Motor neuron (in vitro differentiated cells): ENCODE results near the gene CTXND1. TPM values are rescaled to one million over a fixed set of nuclear protein-coding genes. Genes with fewer than 3 reads are reported as not detected.

ENCODE experiments used
- ATAC-seq, 8 experiments: fragments of 200-7000 bp; cut with Tn5 transposase; replicated peaks in 6 of 8; 2 replicates each; pipeline ENCODE4 v1.8.0; 2021; ENCODE audit warnings: mild to moderate bottlenecking in 8 of 8, moderate library complexity in 8 of 8
- H3K27ac ChIP-seq, 2 donors: fragments of 250-450 bp; sonication (Bioruptor Pico); 2 replicates each; pipeline ENCODE4 v1.9.0; 2021; ENCODE audit warnings: antibody characterized with exemption in 2 of 2, mild to moderate bottlenecking in 2 of 2, moderate library complexity in 1 of 2
- H3K4me1 ChIP-seq, 2 donors: fragments of 250-450 bp; sonication (Bioruptor Pico); replicated peaks in 1 of 2; 2 replicates each; pipeline ENCODE4 v1.6.1; 2021; ENCODE audit warnings: antibody characterized with exemption in 2 of 2, mild to moderate bottlenecking in 2 of 2, moderate library complexity in 1 of 2
- H3K4me3 ChIP-seq, 5 donors: fragments of 250-450 bp; sonication (Bioruptor Pico); 2 replicates each; pipeline ENCODE4 v1.9.0; 2021; ENCODE audit warnings: antibody characterized with exemption in 5 of 5, mild to moderate bottlenecking in 5 of 5, moderate library complexity in 4 of 5
- WGBS, 10 experiments: fragments of 450-650 bp; shearing (Covaris generic); methylation state at CpG; one replicate each; pipeline ENCODE4 v1.0.0; 2022; 5-methylcytosine and 5-hydroxymethylcytosine counted together
- in situ Hi-C, 9 experiments: fragments of 400-800 bp; cut with MboI; loops; one replicate each; pipeline ENCODE4 v1.15.0; 2021; ENCODE audit warnings: low sequenced_read_pairs in 9 of 9, low pct_unique_long_range_greater_than_20kb in 2 of 9; ENCODE audit not compliant: unreplicated experiment in 9 of 9
- total RNA-seq, 8 experiments: library from RNA; unstranded; fragments of 300-600 nt; gene quantifications; 2 replicates each; pipeline versions ENCODE4 v1.2.3 to v1.2.4, GENCODE V29; 2022

Gene CTXND1
- total RNA-seq, 8 experiments from 2014 or later: under 0.01 to 10.9 (median 0.50) TPM

GRCh38 chr15:80183306-80183705, 68.7 kb downstream of the CTXND1 start:
- no peak overlapping the region for H3K4me3 ChIP-seq
- H3K4me1 ChIP-seq: no peaks in the 10 kb centered on the region
- WGBS, 10 experiments: 72 to 100% (median 90%) methylated on average over 2 to 10 of the region's 10 CpGs; no CpG with 5 or more reads in 1 of the 10 experiments
- no peak for ATAC-seq
- H3K27ac ChIP-seq: no peak overlapping the region
- in situ Hi-C loops: no loop called here

GRCh38 chr15:80182611-80183261, 69.3 kb downstream of the CTXND1 start:
- H3K4me3 ChIP-seq: no peak overlapping the region
- no peaks in the 10 kb centered on the region for H3K4me1 ChIP-seq
- no peak overlapping the region for H3K27ac ChIP-seq
- in situ Hi-C loops: no loop called here
- 0 to 100% (median 90%) methylated on average over 1 to 5 of the region's 5 CpGs for WGBS, 10 experiments
- ATAC-seq: peak in 3 of 8 experiments; percentile 26 to 61 (median 29)

GRCh38 chr15:80180986-80181385, 71.0 kb downstream of the CTXND1 start:
- WGBS, 10 experiments: 75 to 100% (median 93%) methylated on average over 2 to 7 of the region's 10 CpGs; no CpG with 5 or more reads in 6 of the 10 experiments
- in situ Hi-C loops: no loop called here
- Histone ChIP-seq H3K27ac (no peak overlapping the region), H3K4me3 (no peak overlapping the region), H3K4me1 (no peaks in the 10 kb centered on the region)
- no peak for ATAC-seq

- H3K27ac ChIP-seq: no peak overlapping the region
- ATAC-seq: no peak
- 55 to 92% (median 80%) methylated on average over 1 to 3 of the region's 7 CpGs; no CpG with 5 or more reads in 5 of the 10 experiments for WGBS, 10 experiments
- in situ Hi-C loops: no loop called here
- H3K4me1 ChIP-seq: no peaks in the 10 kb centered on the region
- no peak overlapping the region for H3K4me3 ChIP-seq
These were observed 71.5 kb downstream of the CTXND1 start for GRCh38 chr15:80180468-80180867.

- ATAC-seq: no peak
- H3K4me1 ChIP-seq: no peaks in the 10 kb centered on the region
- in situ Hi-C loops: no loop called here
- WGBS, 10 experiments: 92% methylated on average over 4 of the region's 16 CpGs; no CpG with 5 or more reads in 9 of the 10 experiments
- H3K4me3 ChIP-seq: no peak overlapping the region
- H3K27ac ChIP-seq: no peak overlapping the region
These were observed 72.1 kb downstream of the CTXND1 start for GRCh38 chr15:80179935-80180334.

GRCh38 chr15:80179025-80179759, 72.8 kb downstream of the CTXND1 start:
- in situ Hi-C loops: no loop called here
- WGBS, 10 experiments: 0 to 100% (median 87%) methylated on average over 1 to 13 of the region's 17 CpGs; no CpG with 5 or more reads in 1 of the 10 experiments
- Histone ChIP-seq H3K4me1 (no peaks in the 10 kb centered on the region), H3K4me3 (no peak overlapping the region), H3K27ac (no peak overlapping the region)
- peak in 6 of 8 experiments; percentile 23 to 91 (median 72) for ATAC-seq

GRCh38 chr15:80177156-80177555, 74.9 kb downstream of the CTXND1 start:
- H3K27ac ChIP-seq: no peak overlapping the region
- ATAC-seq: peak in 2 of 8 experiments; percentile 20 to 26
- H3K4me3 ChIP-seq: no peak overlapping the region
- 56 to 100% (median 100%) methylated on average over 1 to 2 of the region's 2 CpGs; no CpG with 5 or more reads in 1 of the 10 experiments for WGBS, 10 experiments
- H3K4me1 ChIP-seq: no peaks in the 10 kb centered on the region
- in situ Hi-C loops: no loop called here

GRCh38 chr15:80176443-80176842, 75.6 kb downstream of the CTXND1 start:
- Histone ChIP-seq H3K4me1 (no peaks in the 10 kb centered on the region), H3K27ac (no peak overlapping the region), H3K4me3 (no peak overlapping the region)
- 54 to 100% (median 72%) methylated on average over 1 to 4 of the region's 6 CpGs; no CpG with 5 or more reads in 3 of the 10 experiments for WGBS, 10 experiments
- in situ Hi-C loops: no loop called here
- ATAC-seq: no peak

GRCh38 chr15:80175436-80175835, 76.6 kb downstream of the CTXND1 start:
- ATAC-seq: no peak
- no peak overlapping the region for H3K4me3 ChIP-seq
- in situ Hi-C loops: no loop called here
- no peak overlapping the region for H3K27ac ChIP-seq
- H3K4me1 ChIP-seq: no peaks in the 10 kb centered on the region
- WGBS, 10 experiments: 85 to 100% (median 90%) methylated on average over 1 to 6 of the region's 9 CpGs; no CpG with 5 or more reads in 6 of the 10 experiments

- in situ Hi-C loops: no loop called here
- ATAC-seq: peak in 1 of 8 experiments; percentile 26
- no peak overlapping the region for H3K27ac ChIP-seq
- H3K4me3 ChIP-seq: no peak overlapping the region
- 28 to 100% (median 78%) methylated on average over 1 to 9 of the region's 11 CpGs for WGBS, 10 experiments
- no peaks in the 10 kb centered on the region for H3K4me1 ChIP-seq
These were observed 77.8 kb downstream of the CTXND1 start for GRCh38 chr15:80174017-80174746.

GRCh38 chr15:80173022-80173759, 78.8 kb downstream of the CTXND1 start:
- 72 to 100% (median 95%) methylated on average over 1 to 8 of the region's 10 CpGs; no CpG with 5 or more reads in 2 of the 10 experiments for WGBS, 10 experiments
- in situ Hi-C loops: no loop called here

GRCh38 chr15:80172401-80172800, 79.6 kb downstream of the CTXND1 start:
- no peak overlapping the region for H3K4me3 ChIP-seq
- H3K4me1 ChIP-seq: no peaks in the 10 kb centered on the region
- no peak for ATAC-seq
- 83 to 100% (median 89%) methylated on average over 1 to 5 of the region's 8 CpGs; no CpG with 5 or more reads in 4 of the 10 experiments for WGBS, 10 experiments
- H3K27ac ChIP-seq: no peak overlapping the region
- in situ Hi-C loops: no loop called here

More at GRCh38 chr15:80173022-80173759, 78.8 kb downstream of the CTXND1 start:
- no peaks in the 10 kb centered on the region for H3K4me1 ChIP-seq
- no peak overlapping the region for H3K27ac ChIP-seq
- no peak overlapping the region for H3K4me3 ChIP-seq
- peak; percentile 42 to 93 (median 52) for ATAC-seq
